SIG-M5 treated with dmso at 0.1 percent for 504 hours (cell line): Measurements from ENCODE around the gene TNFRSF6B.

ENCODE experiments used
- DNase-seq: peaks from one replicate; lab custom pipeline; 2025; ENCODE audit not compliant: unreplicated experiment; lab: John Stamatoyannopoulos, UW

TNFRSF6B gene

GRCh38 chr20:63694584-63695423 lies 1.6 kb upstream of the TNFRSF6B start:
- DNase-seq = no peak

- no peak for DNase-seq
Measured at GRCh38 chr20:63695424-63696305, 787 bp upstream of the TNFRSF6B start.

- DNase-seq = no peak
Measured at GRCh38 chr20:63696306-63696627, 185 bp upstream of the TNFRSF6B start.

GRCh38 chr20:63697357-63697867 lies 960 bp downstream of the TNFRSF6B start:
- DNase-seq = no peak

- no peak for DNase-seq
Measured at GRCh38 chr20:63697868-63698545, 1.6 kb downstream of the TNFRSF6B start.

- no peak for DNase-seq
Measured at GRCh38 chr20:63698739-63699465, 2.5 kb downstream of the TNFRSF6B start.

- DNase-seq = no peak
Measured at GRCh38 chr20:63699466-63700198, 3.2 kb downstream of the TNFRSF6B start.

GRCh38 chr20:63700199-63701050 lies 4.0 kb downstream of the TNFRSF6B start:
- DNase-seq = no peak

- no peak for DNase-seq
Measured at GRCh38 chr20:63701051-63701328, 4.5 kb downstream of the TNFRSF6B start.

- DNase-seq = no peak
Measured at GRCh38 chr20:63701329-63702035, 5.0 kb downstream of the TNFRSF6B start.

GRCh38 chr20:63702036-63702665 lies 5.7 kb downstream of the TNFRSF6B start:
- no peak for DNase-seq

- no peak for DNase-seq
Measured at GRCh38 chr20:63702751-63703470, 6.5 kb downstream of the TNFRSF6B start.

- DNase-seq = no peak
Measured at GRCh38 chr20:63703471-63703975, 7.1 kb downstream of the TNFRSF6B start.

- no peak for DNase-seq
Measured at GRCh38 chr20:63703976-63704748, 7.7 kb downstream of the TNFRSF6B start.

GRCh38 chr20:63704749-63705117 lies 8.3 kb downstream of the TNFRSF6B start:
- DNase-seq = no peak

- no peak for DNase-seq
Measured at GRCh38 chr20:63705232-63706026, 9.0 kb downstream of the TNFRSF6B start.
